Anterior cingulate cortex (tissue), 58 donors: ENCODE data around the gene ACP4.
"Not testable (repeated sequence)": the region's sequence is repeated elsewhere in the genome, so short reads cannot be mapped to it uniquely, and the experiment has no call there.

ENCODE experiments used
- DNase-seq, 58 donors: peaks; one replicate each; lab custom pipeline; 2025; lab: John Stamatoyannopoulos, UW

The ACP4 gene, protein sequence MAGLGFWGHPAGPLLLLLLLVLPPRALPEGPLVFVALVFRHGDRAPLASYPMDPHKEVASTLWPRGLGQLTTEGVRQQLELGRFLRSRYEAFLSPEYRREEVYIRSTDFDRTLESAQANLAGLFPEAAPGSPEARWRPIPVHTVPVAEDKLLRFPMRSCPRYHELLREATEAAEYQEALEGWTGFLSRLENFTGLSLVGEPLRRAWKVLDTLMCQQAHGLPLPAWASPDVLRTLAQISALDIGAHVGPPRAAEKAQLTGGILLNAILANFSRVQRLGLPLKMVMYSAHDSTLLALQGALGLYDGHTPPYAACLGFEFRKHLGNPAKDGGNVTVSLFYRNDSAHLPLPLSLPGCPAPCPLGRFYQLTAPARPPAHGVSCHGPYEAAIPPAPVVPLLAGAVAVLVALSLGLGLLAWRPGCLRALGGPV

DNA sequence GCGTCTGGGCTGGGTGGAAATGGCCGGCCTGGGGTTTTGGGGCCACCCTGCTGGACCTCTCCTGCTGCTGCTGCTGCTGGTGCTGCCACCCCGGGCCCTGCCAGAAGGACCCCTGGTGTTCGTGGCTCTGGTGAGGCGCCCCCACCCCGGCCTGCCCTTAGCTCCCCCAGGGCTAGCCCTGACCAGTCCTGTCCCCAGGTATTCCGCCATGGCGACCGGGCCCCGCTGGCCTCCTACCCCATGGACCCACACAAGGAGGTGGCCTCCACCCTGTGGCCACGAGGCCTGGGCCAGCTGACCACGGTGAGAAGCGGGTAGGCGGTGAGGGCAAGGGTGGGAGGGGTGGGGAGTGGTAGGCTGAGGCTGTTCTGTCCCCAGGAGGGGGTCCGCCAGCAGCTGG lies at the start of gene ACP4:
Gene ACP4 (plus strand): TSS at position 20 of the 400 bp plus-strand sequence. CDS start 0 bp downstream, at position 20.
- no peak for DNase-seq

GRCh38 chr19:50741179-50741933 lies 48.9 kb upstream of the ACP4 start:
- no peak for DNase-seq

DNA sequence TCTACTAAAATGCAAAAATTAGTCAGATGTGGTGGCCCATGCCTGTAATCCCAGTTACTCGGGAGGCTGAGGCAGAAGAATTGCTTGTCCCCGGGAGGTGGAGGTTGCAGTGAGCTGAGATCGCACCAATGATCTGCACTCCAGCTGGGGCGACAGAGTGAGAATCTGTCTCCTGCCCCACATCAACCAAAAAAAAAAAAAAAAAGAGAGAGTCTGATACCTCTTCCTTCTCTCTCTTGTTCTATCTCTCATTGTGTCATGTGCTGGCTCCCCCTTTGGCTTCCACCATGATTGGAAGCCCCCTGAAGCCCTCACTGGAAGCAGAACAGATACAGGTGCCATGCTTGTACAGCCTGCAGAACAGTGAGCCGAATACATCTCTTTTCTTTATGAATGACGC lies 46.7 kb upstream of the ACP4 start:
- no peak for DNase-seq

GRCh38 chr19:50745221-50745620 lies 45.0 kb upstream of the ACP4 start:
- DNase-seq = no peak

GRCh38 chr19:50747141-50747540 lies 43.1 kb upstream of the ACP4 start:
- not testable (repeated sequence) for DNase-seq

GRCh38 chr19:50749490-50749889 lies 40.7 kb upstream of the ACP4 start:
- no peak for DNase-seq

DNA sequence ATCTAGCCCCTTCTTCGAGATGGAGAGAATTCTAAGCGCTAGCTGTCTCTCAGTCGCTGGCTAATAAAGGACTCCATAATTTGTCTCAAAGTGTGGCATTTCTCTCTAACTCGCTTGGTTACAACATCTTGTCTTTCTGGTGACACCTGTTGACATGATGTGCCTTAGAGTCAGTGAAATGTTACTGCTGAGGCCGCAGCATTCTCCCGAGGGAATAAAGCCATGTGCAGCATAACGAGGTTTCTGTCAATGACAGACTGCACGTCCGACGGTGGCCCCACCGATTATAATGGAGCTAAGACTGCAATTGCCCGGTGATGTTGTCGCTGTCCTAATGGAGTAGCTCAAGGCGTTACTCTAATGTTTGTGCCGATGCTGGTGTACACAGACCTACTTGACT lies 40.2 kb upstream of the ACP4 start:
- DNase-seq = no peak

GRCh38 chr19:50753879-50754278 lies 36.3 kb upstream of the ACP4 start:
- DNase-seq = no peak

DNA sequence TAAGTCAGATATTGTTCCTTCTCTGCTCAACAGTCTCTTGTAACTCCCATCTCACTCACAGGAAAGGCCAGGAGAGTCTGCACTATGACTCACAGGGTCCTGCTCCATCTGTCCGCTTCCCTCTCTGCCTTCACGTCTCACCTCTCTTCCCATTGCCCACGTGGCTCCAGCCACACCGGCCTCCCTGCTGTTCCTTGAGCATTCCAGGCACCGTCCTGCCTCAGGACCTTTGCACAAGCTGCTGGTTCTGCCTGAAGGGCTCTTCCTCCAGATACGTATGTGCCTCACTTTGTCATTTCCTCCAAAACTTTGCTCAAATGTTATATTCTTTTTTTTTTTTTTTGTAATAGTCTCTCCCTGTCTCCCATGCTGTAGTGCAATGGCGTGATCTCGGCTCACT lies 34.0 kb upstream of the ACP4 start:
- not testable (repeated sequence) for DNase-seq

DNA sequence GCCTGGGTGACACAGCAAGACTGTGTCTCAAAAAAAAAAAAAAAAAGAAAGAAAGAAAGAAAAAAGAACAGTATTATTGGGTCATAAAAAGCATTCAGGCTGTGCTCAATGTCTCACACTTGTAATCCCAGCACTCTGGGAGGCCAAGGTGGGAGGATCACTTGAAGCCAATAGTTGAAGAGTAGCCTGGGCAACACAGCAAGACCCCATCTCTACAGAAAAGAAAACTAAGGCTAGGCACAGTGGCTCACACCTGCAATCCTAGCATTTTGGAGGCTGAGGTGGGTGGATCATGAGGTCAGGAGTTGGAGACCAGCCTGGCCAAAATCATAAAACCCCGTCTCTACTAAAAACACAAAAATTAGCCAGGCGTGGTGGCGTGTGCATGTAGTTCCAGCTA lies 32.6 kb upstream of the ACP4 start:
- not testable (repeated sequence) for DNase-seq

GRCh38 chr19:50759076-50759475 lies 31.1 kb upstream of the ACP4 start:
- DNase-seq = not testable (repeated sequence)

GRCh38 chr19:50759886-50760285 lies 30.3 kb upstream of the ACP4 start:
- no peak for DNase-seq

GRCh38 chr19:50761501-50761900 lies 28.7 kb upstream of the ACP4 start:
- DNase-seq = not testable (repeated sequence)

GRCh38 chr19:50763521-50763920 lies 26.7 kb upstream of the ACP4 start:
- not testable (repeated sequence) for DNase-seq

DNA sequence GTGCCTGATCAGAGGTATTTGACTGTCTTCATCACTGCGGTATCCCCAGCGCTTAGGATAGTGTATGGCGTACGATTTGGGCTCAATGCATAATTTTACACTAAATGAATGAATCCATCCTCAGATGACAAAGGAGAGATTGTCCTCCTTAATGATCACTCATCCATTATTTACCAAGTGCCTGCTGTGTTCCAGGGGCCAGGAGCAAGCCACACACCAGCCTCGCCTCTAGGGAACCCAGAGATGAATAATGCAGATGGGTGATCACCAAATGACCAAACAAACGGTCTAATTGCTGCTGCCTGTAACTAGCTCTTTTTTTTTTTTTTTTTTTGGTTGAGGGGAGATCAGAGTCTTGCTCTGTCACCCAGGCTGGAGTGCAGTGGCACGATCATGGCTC lies 25.8 kb upstream of the ACP4 start:
- no peak for DNase-seq

DNA sequence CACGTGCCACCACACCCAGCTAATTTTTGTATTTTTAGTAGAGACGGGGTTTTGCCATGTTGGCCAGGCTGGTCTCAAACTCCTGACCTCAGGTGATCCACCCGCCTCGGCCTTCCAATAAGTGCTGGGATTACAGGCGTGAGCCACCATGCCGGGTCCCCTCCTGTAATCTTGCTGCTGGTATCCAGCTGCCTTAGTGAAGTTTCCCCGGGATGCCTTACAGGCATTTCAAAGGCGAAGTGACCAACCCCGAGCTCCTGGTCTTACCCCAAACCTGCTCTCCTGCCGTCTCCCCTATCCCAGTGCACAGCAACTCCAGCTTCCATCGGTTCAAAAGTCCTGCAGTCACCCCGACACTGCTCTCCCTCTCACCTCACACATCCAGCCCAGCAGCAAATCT lies 23.5 kb upstream of the ACP4 start:
- not testable (repeated sequence) for DNase-seq

DNA sequence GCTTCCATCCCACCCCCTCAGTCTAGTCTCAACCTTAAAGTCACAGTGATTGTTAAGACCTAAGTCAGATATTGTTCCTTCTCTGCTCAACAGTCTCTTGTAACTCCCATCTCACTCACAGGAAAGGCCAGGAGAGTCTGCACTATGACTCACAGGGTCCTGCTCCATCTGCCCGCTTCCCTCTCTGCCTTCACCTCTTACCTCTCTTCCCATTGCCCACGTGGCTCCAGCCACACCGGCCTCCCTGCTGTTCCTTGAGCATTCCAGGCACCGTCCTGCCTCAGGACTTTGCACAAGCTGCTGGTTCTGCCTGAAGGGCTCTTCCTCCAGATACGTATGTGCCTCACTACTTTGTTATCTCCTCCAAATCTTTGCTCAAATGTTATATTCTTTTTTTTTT lies 23.0 kb upstream of the ACP4 start:
- DNase-seq = not testable (repeated sequence)

GRCh38 chr19:50768277-50768676 lies 21.9 kb upstream of the ACP4 start:
- DNase-seq = no peak

DNA sequence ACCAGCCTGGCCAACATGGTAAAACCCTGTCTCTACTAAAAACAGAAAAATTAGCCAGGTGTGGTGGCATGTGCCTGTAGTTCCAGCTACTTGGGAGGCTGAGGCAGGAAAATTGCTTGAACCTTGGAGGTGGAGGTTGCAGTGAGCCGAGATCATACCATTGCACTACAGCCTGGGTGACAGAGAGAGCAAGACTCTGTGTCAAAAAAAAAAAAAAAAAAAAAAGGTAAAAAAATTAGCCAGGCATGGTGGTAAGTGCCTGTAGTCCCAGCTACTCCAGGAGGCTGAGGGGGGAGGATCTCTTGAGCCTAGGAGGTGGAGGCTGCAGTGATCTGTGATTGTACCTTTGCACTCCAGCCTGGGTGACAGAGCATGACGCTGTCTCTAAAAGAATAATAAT lies 20.1 kb upstream of the ACP4 start, which contains the start of gene GPR32:
Gene GPR32 (plus strand): TSS at position 301 of the 400 bp plus-strand sequence. CDS start 137 bp downstream, outside the sequence.
- not testable (repeated sequence) for DNase-seq

DNA sequence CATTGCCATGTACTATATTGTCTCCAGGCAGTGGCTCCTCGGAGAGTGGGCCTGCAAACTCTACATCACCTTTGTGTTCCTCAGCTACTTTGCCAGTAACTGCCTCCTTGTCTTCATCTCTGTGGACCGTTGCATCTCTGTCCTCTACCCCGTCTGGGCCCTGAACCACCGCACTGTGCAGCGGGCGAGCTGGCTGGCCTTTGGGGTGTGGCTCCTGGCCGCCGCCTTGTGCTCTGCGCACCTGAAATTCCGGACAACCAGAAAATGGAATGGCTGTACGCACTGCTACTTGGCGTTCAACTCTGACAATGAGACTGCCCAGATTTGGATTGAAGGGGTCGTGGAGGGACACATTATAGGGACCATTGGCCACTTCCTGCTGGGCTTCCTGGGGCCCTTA lies 19.3 kb upstream of the ACP4 start:
- DNase-seq = no peak

DNA sequence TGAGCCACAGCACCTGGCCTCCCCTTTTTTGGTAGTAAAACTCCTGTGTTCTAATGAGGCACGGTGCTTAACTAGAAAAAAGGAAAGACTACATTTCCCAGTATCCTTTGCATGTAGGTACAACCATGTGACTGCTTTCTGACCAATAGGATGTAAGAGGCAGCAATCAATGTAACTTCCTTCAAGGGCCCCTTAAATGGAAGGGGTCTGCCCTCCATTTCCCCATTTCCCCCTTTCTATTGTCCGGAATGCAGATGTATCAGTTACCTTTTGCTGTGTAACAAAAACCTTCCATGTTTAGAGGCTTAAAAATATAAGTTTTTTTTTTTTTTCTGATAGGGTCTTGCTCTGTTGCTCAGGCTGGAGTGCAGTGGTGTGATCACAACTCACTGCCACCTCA lies 17.7 kb upstream of the ACP4 start:
- no peak for DNase-seq

GRCh38 chr19:50772912-50773311 lies 17.3 kb upstream of the ACP4 start:
- not testable (repeated sequence) for DNase-seq
